Lung (tissue), 12 donors: Measurements from ENCODE around the gene SMG6. TPM values are rescaled to one million over a fixed set of nuclear protein-coding genes. Genes with fewer than 3 reads are reported as not detected.

Experiments used
- ATAC-seq: fragments of 200-7000 bp; cut with Tn5 transposase; one replicate; pipeline ENCODE4 v1.9.1; 2020; ENCODE audit warnings: moderate number of reproducible peaks; ENCODE audit not compliant: insufficient read depth, low FRiP score
- DNase-seq, 3 donors: peaks; one replicate each; pipeline ENCODE4 v3.0.0-alpha.2; 2013 to 2017
- H3K27ac ChIP-seq, 2 donors: one replicate each; pipeline ENCODE4 v1.5.1; 2013; ENCODE audit warnings: mild to moderate bottlenecking in 2 of 2, moderate library complexity in 2 of 2, control low read depth in 1 of 2, inconsistent platforms in 1 of 2, low read depth in 1 of 2, low read length in 1 of 2
- H3K27me3 ChIP-seq, 3 donors: one replicate each; pipeline ENCODE4 v1.5.1; 2013; ENCODE audit warnings: low read length in 2 of 3; ENCODE audit not compliant: control insufficient read depth in 3 of 3, insufficient read depth in 3 of 3
- H3K36me3 ChIP-seq, 4 donors: one replicate each; pipeline ENCODE4 v1.5.1; 2013; ENCODE audit warnings: low read length in 4 of 4, mild to moderate bottlenecking in 1 of 4, moderate library complexity in 1 of 4; ENCODE audit not compliant: control insufficient read depth in 4 of 4, insufficient read depth in 4 of 4
- H3K4me1 ChIP-seq, 5 donors: one replicate each; pipeline ENCODE4 v1.5.1; 2013; ENCODE audit warnings: low read length in 5 of 5, mild to moderate bottlenecking in 2 of 5, moderate library complexity in 1 of 5; ENCODE audit not compliant: control insufficient read depth in 5 of 5, insufficient read depth in 5 of 5
- H3K4me3 ChIP-seq: one replicate; pipeline ENCODE4 v1.5.1; 2013; ENCODE audit warnings: mild to moderate bottlenecking, control low read depth, moderate library complexity
- H3K9ac ChIP-seq, 2 donors: one replicate each; pipeline ENCODE4 v1.5.1; 2013; ENCODE audit warnings: low read length in 2 of 2, control low read depth in 1 of 2; ENCODE audit not compliant: insufficient read depth in 1 of 2
- H3K9me3 ChIP-seq, 4 donors: one replicate each; pipeline ENCODE4 v1.5.1; 2013; ENCODE audit warnings: low read length in 3 of 4, mild to moderate bottlenecking in 1 of 4, moderate library complexity in 1 of 4; ENCODE audit not compliant: control insufficient read depth in 4 of 4, insufficient read depth in 3 of 4
- CTCF ChIP-seq: IDR thresholded peaks from 2 replicates; pipeline ENCODE4 v1.5.1; 2012; ENCODE audit warnings: mild to moderate bottlenecking; ENCODE audit errors: control extremely low read depth, extremely low read depth
- WGBS, 2 donors: extraction: QIAGEN DNeasy Blood & Tissue Kit; methylation state at CpG; one replicate each; pipeline ENCODE4 v1.1.7; 2013; 5-methylcytosine and 5-hydroxymethylcytosine counted together
- polyA plus RNA-seq, 2 donors: library from polyadenylated mRNA; stranded (reverse); fragments of 200-250 nt; gene quantifications; one replicate each; pipeline ENCODE4 v1.2.1, GENCODE V29; 2013
- total RNA-seq, 2 donors: library from RNA; depleted of rRNA in 1 of 2; stranded (reverse); fragments of >200 nt in 1 of 2; gene quantifications; one replicate each; pipeline ENCODE4 v1.2.1, GENCODE V29; 2014 to 2021
- donor health status: control.
- donor health status: control.
- donor health status: Bipolar disorder and iron deficiency.
- donor health status: healthy.
- donor health status: DM: yes; HTN: yes; CAD: no.

The SMG6 gene
- total and polyA plus RNA-seq, 4 donors: 17.6 to 45.1 (median 28.9) TPM

- Histone ChIP-seq H3K36me3 (peaks cover 0 to 6% (median 5%) of the 10 kb centered on the region in 4 donors), H3K9me3 (no peaks in the 10 kb centered on the region), H3K4me3 (no peak overlapping the region), H3K9ac (no peak overlapping the region), H3K27me3 (no peaks in the 10 kb centered on the region), H3K4me1 (peaks cover 0 to 3% (median 0%) of the 10 kb centered on the region in 5 donors), H3K27ac (no peak overlapping the region)
- ATAC-seq (no peak), DNase-seq (no peak)
- WGBS, 2 donors: 91 to 98% methylated on average over 12 of the region's 12 CpGs
- no peak for TF ChIP-seq CTCF
These were observed 53.2 kb downstream of the SMG6 start for GRCh38 chr17:2250140-2251095.

- 88 to 90% methylated on average over 4 of the region's 4 CpGs for WGBS, 2 donors
- H3K4me3 ChIP-seq: no peak overlapping the region
- H3K4me1 ChIP-seq: peaks cover 0 to 15% (median 3%) of the 10 kb centered on the region in 5 donors
- H3K27me3 ChIP-seq: no peaks in the 10 kb centered on the region
- H3K36me3 ChIP-seq: peaks cover 3 to 9% (median 4%) of the 10 kb centered on the region in 4 donors
- DNase-seq: no peak
- no peak for TF ChIP-seq CTCF
- H3K27ac ChIP-seq: no peak overlapping the region
- ATAC-seq: no peak
- H3K9me3 ChIP-seq: no peaks in the 10 kb centered on the region
- no peak overlapping the region for H3K9ac ChIP-seq
These were observed 56.6 kb downstream of the SMG6 start for GRCh38 chr17:2247005-2247404.

- Histone ChIP-seq H3K9me3 (no peaks in the 10 kb centered on the region), H3K27me3 (no peaks in the 10 kb centered on the region), H3K27ac (peak overlapping the region; percentile 23 to 67), H3K4me1 (peaks cover 0 to 36% (median 3%) of the 10 kb centered on the region in 5 donors), H3K4me3 (no peak overlapping the region), H3K9ac (peak overlapping the region in 1 of 2 donors; percentile 75), H3K36me3 (peaks cover 0 to 10% (median 6%) of the 10 kb centered on the region in 4 donors)
- peak; percentile 87 for ATAC-seq
- 28 to 40% methylated on average over 7 of the region's 7 CpGs for WGBS, 2 donors
- peak; percentile 89 to 91 (median 91) for DNase-seq
- peak; percentile 99 for TF ChIP-seq CTCF
These were observed 58.8 kb downstream of the SMG6 start for GRCh38 chr17:2244545-2245525.
